ENCODE measurements around the gene ABLIM1.

- TF ChIP-seq CTCF (conservative IDR thresholded peaks at IDR 0.05) (no peak), ZFX (IDR thresholded peaks at IDR 0.05) (no peak)
These were observed 134.2 kb downstream of the ABLIM1 start for GRCh38 chr10:114523876-114524275.

Data from C4-2B (cell line).